Calu3 (cell line): ENCODE measurements around the gene GOLM1. TPM values are rescaled to one million over a fixed set of nuclear protein-coding genes. Genes with fewer than 3 reads are reported as not detected.

Experiments used
- BruUV-seq: library from RNA; stranded (reverse); fragments of 400-500 nt; replicated peaks from 2 replicates; lab custom pipeline; 2021; lab: Mats Ljungman, UMichigan
- CTCF ChIA-PET: fragments of 300-600 bp; sonication (Branson Sonifier 250); formaldehyde crosslinking; loops from one replicate; lab custom pipeline; 2022; ENCODE audit warnings: antibody characterized with exemption; lab: Charles Lee
- DNase-seq: peaks from one replicate; pipeline ENCODE4 v3.0.0; 2022
- H3K27ac Mint-ChIP-seq: one replicate; pipeline ENCODE4 v1.8.0; 2022; ENCODE audit warnings: mixed read lengths; ENCODE audit not compliant: unreplicated experiment
- H3K27me3 Mint-ChIP-seq: one replicate; pipeline ENCODE4 v1.8.0; 2022; ENCODE audit warnings: mixed read lengths; ENCODE audit not compliant: unreplicated experiment
- H3K36me3 Mint-ChIP-seq: one replicate; pipeline ENCODE4 v1.8.0; 2022; ENCODE audit warnings: mild to moderate bottlenecking, moderate library complexity, mixed read lengths; ENCODE audit not compliant: insufficient read depth, unreplicated experiment
- H3K4me1 Mint-ChIP-seq: one replicate; pipeline ENCODE4 v1.8.0; 2022; ENCODE audit warnings: mild to moderate bottlenecking, low read depth, mixed read lengths; ENCODE audit not compliant: unreplicated experiment
- H3K4me3 Mint-ChIP-seq: one replicate; pipeline ENCODE4 v1.8.0; 2022; ENCODE audit warnings: mild to moderate bottlenecking, low read depth, moderate library complexity, mixed read lengths; ENCODE audit not compliant: unreplicated experiment
- H3K9me3 Mint-ChIP-seq: one replicate; pipeline ENCODE4 v1.8.0; 2022; ENCODE audit warnings: low read depth, mixed read lengths; ENCODE audit not compliant: unreplicated experiment
- intact Hi-C: fragments of 100-400 bp; cut with micrococcal nuclease; formaldehyde crosslinking; loops from one replicate; pipeline ENCODE4 v1.10.0; 2022; ENCODE audit not compliant: unreplicated experiment
- total RNA-seq: library from RNA; stranded (reverse); gene quantifications from 2 replicates; pipeline ENCODE4 v1.2.3, GENCODE V29; 2022
- TF ChIP-seq, protein P1 (sequence below): fragments of 200-600 bp; IDR thresholded peaks from one replicate; pipeline ENCODE4 v1.8.0; 2022; ENCODE audit warnings: antibody characterized with exemption; ENCODE audit not compliant: unreplicated experiment

The GOLM1 gene
- total RNA-seq, 1 experiment from 2014 or later: 177 TPM

- Mint-ChIP-seq H3K27ac (no peak overlapping the region), H3K27me3 (no peaks in the 10 kb centered on the region), H3K9me3 (no peaks in the 10 kb centered on the region), H3K4me1 (peaks cover 10% of the 10 kb centered on the region), H3K4me3 (no peak overlapping the region), H3K36me3 (peaks cover 7% of the 10 kb centered on the region)
- TF ChIP-seq, protein P1, sequence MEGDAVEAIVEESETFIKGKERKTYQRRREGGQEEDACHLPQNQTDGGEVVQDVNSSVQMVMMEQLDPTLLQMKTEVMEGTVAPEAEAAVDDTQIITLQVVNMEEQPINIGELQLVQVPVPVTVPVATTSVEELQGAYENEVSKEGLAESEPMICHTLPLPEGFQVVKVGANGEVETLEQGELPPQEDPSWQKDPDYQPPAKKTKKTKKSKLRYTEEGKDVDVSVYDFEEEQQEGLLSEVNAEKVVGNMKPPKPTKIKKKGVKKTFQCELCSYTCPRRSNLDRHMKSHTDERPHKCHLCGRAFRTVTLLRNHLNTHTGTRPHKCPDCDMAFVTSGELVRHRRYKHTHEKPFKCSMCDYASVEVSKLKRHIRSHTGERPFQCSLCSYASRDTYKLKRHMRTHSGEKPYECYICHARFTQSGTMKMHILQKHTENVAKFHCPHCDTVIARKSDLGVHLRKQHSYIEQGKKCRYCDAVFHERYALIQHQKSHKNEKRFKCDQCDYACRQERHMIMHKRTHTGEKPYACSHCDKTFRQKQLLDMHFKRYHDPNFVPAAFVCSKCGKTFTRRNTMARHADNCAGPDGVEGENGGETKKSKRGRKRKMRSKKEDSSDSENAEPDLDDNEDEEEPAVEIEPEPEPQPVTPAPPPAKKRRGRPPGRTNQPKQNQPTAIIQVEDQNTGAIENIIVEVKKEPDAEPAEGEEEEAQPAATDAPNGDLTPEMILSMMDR: no peak
- BruUV-seq: no TSS peak
- no peak for DNase-seq
- CTCF ChIA-PET: no interaction called here
- intact Hi-C loops: no loop called here
These were observed 23.0 kb upstream of the GOLM1 start for GRCh38 chr9:86122311-86122710.

GRCh38 chr9:86119457-86119856 lies 20.1 kb upstream of the GOLM1 start:
- CTCF ChIA-PET: no interaction called here
- TF ChIP-seq, protein P1: no peak
- Mint-ChIP-seq H3K27ac (no peak overlapping the region), H3K27me3 (no peaks in the 10 kb centered on the region), H3K9me3 (no peaks in the 10 kb centered on the region), H3K36me3 (no peaks in the 10 kb centered on the region), H3K4me3 (no peak overlapping the region), H3K4me1 (no peaks in the 10 kb centered on the region)
- intact Hi-C loops: no loop called here
- no peak for DNase-seq
- no TSS peak for BruUV-seq

GRCh38 chr9:86116425-86116824 lies 17.1 kb upstream of the GOLM1 start:
- no TSS peak for BruUV-seq
- Mint-ChIP-seq H3K27me3 (no peaks in the 10 kb centered on the region), H3K4me1 (no peaks in the 10 kb centered on the region), H3K9me3 (no peaks in the 10 kb centered on the region), H3K36me3 (no peaks in the 10 kb centered on the region), H3K27ac (no peak overlapping the region), H3K4me3 (no peak overlapping the region)
- no peak for DNase-seq
- CTCF ChIA-PET: no interaction called here
- intact Hi-C loops: no loop called here
- TF ChIP-seq, protein P1: no peak

DNA sequence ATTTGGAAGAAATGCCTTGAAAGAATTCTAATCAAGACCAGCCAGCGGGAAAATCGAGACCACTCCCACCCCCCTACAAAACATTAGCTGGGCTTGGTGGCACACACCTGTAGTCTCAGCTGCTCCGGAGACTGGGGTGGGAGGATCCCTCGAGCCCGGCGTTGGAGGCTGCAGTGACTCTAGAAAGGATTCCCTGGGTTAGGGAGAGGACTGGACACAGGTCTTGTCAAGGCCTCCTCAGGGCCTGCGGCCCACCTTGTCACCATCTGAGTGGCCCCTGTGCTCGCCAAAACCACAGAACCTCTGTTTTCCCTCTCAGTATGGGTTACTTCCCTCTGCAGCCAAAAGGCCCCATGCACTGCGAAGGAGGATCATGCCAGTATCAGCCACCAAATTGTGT lies 16.5 kb upstream of the GOLM1 start:
- DNase-seq: no peak
- no TSS peak for BruUV-seq

More for the DNA sequence above, 16.5 kb upstream of the GOLM1 start:
- Mint-ChIP-seq H3K9me3 (no peaks in the 10 kb centered on the region), H3K4me1 (no peaks in the 10 kb centered on the region), H3K27ac (no peak overlapping the region), H3K4me3 (no peak overlapping the region), H3K36me3 (no peaks in the 10 kb centered on the region), H3K27me3 (no peaks in the 10 kb centered on the region)
- CTCF ChIA-PET: no interaction called here
- TF ChIP-seq, protein P1: no peak
- intact Hi-C loops: no loop called here
